HG03354 (cell line): ENCODE measurements around the gene VPS11.
"Not testable (repeated sequence)": the region's sequence is repeated elsewhere in the genome, so short reads cannot be mapped to it uniquely, and the experiment has no call there.

Source experiments
- ATAC-seq: cut with Tn5 transposase; IDR thresholded peaks from one replicate; pipeline ENCODE4 v1.9.1; 2021; ENCODE audit warnings: mild to moderate bottlenecking; ENCODE audit not compliant: unreplicated experiment, poor library complexity, severe bottlenecking

Gene VPS11

DNA sequence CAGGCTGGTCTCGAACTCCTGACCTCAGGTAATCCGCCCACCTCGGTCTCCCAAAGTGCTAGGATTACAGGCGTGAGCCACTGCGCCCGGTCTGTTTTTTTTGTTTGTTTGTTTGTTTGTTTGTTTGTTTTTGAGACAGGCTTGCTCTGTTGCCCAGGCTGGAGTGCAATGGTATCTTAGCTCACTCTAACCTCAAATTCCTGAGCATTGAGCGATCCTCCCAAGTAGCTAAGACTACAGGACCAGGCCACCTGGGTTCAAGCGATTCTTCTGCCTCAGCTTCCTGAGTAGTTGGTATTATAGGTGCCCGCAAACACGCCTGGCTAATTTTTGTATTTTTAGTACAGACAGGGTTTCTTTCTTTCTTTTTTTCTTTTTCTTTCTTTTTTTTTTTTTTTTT is 34.2 kb upstream of the VPS11 start:
- not testable (repeated sequence) for ATAC-seq

DNA sequence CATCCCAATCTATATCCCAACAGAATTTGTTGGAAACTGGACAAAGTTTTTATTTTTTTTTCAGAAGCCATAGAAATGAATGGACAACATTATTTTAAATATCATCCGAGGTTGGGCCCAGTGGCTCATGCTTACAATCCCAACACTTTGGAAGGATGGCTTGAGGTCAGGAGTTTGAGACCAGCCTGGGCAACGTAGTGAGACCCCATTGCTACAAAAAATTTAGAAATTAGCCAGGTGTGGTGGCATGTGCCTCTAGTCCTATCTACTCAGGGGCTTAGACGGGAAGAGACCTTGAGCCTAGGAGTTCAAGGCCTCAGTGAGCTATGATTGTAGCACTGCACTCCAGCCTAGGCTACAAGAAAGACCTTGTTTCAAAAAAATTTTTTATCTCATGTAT is 32.8 kb upstream of the VPS11 start:
- no peak for ATAC-seq

DNA sequence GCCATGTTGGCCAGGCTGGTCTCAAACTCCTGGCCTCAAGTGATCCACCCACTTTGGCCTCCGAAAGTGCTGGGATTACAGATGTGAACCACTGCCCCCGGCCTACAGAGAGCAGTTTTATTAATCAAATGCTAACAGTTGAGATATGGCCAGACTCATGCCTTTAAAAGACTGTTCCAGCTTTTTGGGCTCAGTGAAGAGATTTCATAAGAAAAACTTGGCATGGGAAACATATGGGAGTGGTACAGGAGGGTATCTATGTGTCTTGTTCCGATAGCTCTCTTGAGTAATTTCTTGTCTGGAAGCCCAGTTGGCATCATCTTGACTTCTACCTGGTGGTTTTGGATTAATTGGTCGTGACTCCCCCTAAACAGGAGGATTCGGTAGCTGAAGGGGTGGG is 28.7 kb upstream of the VPS11 start:
- no peak for ATAC-seq

DNA sequence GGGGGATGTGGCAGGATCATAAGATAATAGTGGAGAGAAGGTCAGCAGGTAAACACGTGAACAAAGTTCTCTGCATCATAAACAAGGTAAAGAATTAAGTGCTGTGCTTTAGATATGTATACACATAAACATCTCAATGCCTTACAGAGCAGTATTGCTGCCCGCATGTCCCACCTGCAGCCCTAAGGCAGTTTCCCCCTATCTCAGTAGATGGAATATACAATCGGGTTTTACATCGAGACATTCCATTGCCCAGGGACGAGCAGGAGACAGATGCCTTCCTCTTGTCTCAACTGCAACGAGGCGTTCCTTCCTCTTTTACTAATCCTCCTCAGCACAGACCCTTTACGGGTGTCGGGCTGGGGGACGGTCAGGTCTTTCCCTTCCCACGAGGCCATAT is 28.1 kb upstream of the VPS11 start:
- ATAC-seq = not testable (repeated sequence)

DNA sequence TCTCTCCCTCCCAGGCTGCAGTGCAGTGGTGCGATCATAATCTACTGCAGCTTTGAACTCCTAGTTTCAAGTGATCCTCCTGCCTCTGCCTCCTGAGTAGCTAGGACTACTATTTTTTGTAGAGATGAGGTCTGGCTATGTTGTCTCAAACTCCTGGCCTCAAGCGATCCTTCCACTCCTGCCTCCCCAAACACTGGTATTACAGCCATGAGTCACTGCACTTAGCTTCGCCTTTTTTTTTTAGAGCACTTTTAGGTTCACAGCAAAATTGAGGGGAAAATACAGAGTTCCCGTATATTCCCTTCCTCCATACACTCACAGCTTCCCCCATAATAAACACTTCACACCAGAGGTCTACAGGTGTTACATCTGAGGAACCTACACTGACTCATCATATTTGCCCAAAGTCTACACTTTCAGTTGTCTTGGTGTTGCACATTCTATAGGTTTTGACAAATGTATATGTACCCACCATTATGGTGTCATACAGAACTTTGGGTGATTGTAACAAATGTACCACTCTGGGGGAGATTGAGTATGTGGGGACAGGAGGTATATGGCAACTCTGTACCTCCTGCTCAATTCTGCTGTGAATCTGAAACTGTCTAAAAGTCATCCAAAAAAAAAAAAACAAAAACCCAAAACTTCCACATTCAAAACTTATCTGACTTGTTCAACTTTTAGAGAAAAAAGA is 25.6 kb upstream of the VPS11 start:
- ATAC-seq = no peak

DNA sequence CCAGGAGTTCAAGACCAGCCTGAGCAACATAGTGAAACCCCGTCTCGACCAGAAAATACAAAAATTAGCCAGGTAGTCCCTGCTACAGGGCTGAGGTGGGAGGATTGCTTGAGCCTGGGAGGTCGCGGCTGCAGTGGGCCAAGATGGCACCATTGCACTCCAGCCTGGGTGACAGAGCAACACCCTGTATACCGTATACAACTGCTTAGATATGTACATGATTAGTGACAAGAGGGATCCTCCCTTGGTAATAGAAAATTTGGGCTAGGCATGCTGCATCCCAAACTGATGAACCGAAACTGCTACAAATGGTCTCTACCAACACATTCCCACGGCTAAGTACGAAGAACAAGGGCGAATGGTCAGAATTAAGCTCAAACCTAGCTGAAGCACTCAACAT is 24.7 kb upstream of the VPS11 start:
- ATAC-seq = no peak

DNA sequence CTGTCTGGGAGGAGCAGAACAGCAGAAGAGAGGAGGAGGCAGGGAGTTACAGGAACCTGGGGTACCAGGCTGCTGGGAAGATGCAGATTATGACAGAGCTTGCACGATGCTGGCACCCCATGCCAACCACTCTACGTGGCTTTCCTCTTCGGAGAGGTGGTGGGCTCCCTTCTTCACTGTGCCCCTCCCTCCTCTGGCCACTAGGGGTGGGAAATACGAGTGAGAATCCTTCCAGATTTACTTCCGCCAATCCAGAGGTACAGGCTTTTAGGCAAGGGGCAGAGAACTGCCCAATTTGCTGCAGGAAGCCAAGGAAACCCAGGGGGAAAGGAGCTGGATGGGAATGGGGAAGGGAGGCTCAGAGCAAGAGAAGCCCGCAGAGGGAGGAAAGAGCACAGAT is 22.9 kb upstream of the VPS11 start:
- ATAC-seq = no peak

DNA sequence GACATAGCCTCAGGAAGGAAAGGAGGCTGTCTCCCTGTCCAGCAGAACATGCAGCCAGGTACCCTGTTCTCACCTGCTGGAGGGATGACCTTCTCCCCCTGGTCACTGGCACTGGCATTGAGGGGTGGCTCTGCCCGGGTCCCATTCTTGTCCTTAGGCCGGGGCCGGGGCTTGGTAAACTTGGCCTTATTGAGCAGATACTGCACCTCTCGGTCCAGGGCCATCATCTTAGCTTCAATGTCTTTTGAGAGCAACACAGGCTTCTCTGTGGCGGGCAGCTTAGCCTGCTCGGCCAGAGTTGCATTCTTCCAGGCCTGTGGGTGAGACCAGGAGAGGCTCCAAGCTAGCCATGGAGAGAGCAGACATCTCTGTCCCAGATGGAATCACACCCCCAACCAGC is 21.1 kb upstream of the VPS11 start:
- ATAC-seq = no peak

DNA sequence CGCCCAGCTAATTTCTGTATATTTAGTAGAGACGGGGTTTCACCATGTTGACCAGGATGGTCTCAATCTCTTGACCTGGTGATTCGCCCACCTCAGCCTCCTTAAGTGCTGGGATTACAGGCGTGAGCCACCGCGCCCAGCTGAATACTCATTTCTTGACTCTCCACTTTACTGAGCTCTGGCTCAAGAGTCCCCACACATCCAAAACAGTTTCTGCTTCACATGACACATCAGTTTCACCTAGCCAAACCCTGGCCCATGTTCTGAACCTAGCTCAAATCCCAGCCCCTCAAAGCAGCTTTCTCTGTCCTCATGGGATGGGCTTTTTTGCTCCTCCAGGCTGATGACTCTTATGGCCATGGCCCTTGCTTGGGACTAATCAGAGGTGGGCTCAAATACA is 20.4 kb upstream of the VPS11 start:
- no peak for ATAC-seq

DNA sequence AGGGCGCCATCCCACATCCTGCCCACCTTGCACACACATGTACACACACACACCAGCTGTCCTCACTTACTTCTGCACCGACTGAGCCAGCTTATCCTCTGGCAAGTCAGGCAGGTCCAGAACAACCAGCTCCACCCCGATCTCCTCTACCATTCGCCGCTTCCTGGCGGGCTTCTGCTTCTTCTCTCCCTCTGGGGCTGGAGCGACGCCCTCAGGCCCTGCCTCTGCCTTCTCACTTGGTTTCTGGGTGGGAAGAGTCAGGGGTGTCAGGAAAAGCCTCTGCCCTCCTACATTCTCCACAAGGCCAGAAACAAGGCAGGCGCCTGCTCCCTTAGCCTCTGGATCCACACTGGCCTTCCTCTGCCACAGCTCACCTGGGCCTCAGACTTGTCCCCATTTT is 19.0 kb upstream of the VPS11 start:
- ATAC-seq = no peak

DNA sequence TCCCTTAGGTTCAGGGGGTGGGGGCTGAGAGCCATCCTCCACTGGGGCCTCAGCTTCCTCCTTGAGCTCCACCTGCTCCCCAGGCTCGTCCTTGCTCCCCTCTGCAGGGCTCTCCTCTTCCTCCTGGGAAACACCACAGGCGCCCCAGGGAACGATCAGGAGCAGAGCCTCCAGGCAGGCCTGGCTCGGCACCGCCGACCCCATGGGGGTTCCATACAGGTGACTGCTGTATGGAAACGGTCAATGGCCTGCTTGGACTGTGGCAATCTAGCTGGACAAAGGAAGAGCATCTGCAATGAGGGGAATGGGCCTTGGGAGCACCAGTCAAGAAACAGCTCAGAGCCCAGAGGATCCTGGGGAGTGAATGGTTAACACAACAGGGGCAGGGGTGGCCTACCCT is 18.5 kb upstream of the VPS11 start:
- ATAC-seq = no peak

DNA sequence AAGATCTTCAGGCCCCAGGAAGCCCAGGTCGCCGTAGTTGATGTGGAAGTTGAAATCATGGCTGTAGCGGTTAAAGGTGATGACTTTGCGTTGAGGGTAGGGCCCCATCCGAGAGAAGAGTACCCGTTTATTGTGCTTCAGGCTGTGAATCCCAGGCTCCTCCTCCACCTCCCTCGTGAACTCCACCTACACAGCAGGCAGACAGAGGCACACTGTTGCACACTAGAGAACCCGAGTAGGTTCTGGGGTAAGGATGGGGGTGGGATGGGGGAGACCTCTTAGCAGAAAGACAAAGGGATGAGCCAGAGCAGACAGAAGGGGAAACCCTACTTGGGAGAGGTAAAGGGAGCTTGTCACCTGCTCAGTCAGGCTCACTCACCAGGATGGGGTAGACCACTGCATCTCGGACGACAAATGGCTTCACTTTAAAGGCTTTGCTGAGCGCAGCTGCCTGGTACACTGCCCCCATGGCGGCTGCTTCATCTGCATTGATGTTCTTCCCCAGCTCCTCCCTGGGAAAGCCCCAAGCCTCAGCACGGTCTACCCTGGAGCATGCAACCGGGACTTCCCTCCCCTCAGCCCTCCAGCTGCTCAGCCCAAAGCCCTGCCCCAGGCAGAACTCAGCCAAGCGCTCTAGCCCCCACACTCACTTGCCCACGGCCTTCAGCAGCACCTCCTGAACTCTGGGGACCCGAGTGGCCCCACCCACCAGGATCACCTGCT is 16.0 kb upstream of the VPS11 start:
- ATAC-seq = no peak

DNA sequence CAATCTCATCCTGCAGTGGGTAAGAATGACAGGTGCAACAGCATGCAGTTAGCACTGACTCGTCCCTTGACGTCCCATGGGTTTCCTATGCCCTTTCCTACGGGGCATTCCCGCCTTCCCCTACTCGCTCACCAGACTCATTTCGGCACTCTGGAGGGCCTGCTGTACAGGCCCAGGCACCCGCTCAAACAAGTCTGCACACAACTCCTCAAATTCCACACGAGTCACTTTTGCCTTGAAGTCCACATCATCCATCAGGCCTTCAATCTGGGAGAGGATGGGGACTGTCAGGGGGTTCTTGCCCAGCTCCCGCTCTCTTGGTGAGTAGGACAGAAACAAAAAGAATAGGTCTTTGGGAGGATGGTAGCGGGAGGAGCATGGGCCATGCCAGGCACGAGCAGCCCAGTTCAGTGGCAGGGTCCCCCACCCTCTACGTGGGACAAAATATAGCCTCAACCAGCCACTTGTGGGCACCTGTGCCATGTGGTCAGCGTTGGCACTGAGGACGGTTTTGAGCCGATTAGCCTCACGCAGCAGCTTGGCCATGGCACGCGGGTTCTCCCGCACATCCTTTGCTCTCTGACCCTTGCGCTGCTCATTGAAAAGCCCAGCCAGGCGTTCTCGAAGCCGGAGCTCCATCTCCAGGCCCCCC is 15.3 kb upstream of the VPS11 start:
- ATAC-seq = no peak

DNA sequence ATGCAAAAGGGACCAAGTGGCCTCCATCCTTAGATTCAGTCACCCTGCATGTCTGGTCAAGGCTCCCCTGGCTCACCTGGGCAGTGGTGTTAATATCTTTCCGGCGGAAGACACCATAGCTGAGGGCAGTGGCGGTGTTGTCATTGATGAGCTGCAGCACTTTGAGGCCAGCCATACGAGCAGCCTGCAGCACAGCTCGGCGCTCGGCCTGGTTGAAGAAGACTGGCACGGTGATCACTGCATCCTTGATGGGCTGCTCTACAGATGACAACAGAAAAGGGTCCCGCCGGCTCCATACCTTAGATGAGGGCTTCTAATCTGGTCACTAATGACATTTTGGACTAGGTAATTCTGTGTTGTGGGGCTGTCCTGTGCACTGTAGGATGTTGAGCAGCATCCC is 13.2 kb upstream of the VPS11 start:
- no peak for ATAC-seq

DNA sequence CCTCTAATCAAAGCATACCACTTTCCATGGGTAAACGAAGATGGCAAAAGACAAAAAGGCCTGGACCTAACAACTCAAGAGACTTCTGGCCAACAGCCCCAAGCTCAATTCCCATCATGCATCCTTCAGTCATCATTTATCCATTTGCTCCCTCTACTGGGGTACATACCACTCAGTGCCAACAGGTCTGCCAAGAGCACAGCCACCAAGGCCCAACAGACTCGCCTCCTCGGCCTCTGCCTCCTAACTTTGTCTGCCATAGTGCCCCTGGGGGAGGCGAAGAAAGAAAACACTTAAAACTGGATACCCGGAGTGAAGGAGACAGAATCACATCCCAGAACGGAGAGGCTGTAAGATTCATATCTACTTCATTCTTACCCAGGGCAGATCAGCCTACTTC is 11.7 kb upstream of the VPS11 start:
- ATAC-seq = no peak

DNA sequence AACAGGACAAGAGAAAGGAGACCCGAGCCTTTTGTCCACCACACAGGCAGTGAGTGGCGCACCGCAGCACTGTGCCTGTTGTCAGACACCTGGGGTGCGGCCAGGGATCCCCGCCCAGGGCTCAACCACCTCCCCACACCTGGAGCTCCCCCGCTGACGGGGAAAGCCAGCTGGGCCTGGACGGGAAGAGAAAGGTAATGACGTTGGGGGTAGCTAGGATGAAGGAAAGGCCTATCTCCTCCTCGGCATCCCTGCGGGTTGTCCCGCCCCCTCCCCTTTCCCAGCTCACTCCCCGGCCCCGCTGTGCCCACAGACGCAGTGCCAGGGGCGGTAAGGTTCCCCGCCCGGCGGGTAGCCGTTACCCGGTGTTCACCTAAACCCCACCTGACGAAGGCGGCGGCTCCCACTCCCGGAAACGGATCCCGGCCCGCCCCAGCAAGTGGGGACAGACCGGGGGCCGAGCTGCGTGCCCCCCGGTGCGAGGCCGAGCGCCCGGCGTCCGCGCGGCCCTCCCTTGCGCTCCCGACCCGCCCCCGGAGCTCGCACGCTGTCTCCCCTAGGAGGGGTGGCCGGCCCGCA is 11.1 kb upstream of the VPS11 start:
- peak; percentile 19 for ATAC-seq

DNA sequence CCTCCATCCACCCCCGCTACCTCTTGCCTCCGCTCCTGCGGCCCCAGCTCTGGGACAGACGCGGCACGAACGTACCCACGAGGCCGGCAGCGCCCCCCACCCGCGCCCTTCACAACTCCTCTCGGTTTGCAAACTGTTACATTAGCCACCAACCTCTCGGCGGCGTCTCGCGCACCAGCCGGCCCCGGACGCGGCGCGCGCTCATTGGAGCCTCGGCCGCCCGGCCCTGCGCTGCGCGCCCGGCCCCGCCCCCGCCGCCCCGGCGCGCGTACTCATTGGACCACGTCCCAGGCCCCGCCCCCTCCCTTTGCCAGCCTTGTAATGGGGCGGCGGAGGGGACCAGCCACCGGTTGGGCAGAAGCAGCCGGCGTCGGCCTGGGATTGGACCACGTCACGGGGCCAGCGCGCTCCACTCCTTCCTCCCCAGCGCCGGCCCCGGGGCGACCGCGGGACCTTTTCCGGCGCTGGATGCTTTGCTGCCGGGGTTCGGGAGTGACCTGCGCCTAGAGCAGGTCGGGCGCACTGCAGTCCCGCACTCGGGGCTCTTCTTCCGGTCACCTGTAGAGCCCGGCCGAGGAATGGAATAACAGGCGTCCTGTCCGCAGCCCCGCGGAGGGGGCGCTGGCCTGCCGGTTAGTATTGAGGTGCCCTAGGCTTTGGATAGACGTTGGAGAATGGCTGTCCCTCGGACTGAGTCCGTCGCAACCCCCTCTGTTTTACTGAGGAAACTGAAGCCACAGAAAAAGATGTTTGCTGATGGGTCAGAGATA is 10.4 kb upstream of the VPS11 start, which contains the start of gene HYOU1:
HYOU1 (minus strand) TSS at position 206 of the 770 bp plus-strand sequence. CDS start 1,045 bp downstream, outside the sequence.
- ATAC-seq = peak; percentile 92

DNA sequence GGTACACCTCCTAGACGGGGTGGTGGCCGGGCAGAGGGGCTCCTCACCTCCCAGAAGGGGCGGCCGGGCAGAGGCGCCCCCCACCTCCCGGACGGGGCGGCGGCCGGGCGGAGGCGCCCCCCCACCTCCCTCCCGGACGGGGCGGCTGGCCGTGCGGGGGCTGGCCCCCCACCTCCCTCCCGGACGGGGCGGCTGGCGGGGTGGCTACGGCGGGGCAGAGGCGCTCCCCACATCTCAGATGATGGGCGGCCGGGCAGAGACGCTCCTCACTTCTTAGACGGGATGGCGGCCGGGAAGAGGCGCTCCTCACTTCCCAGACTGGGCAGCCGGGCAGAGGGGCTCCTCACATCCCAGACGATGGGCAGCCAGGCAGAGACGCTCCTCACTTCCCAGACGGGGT is 8.5 kb upstream of the VPS11 start:
- not testable (repeated sequence) for ATAC-seq

DNA sequence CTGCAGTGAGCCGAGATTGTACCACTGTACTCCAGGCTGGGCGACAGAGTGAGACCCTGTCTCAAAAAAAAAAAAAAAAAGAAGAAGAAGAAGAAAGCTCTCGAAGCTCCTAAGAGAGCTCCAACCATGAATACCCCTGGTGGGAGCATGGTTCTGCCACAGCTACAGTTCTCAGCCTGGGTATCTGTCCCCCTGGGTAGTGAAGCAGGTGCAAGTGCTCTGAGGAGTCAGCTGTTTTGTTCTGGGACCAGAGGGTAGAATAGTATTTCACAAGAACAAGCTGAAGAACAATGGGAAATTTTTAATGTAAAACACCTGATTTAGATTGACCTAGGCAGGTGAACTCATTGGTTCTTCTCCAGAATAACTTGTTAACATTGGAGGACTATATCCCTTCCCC is 6.4 kb upstream of the VPS11 start:
- no peak for ATAC-seq

DNA sequence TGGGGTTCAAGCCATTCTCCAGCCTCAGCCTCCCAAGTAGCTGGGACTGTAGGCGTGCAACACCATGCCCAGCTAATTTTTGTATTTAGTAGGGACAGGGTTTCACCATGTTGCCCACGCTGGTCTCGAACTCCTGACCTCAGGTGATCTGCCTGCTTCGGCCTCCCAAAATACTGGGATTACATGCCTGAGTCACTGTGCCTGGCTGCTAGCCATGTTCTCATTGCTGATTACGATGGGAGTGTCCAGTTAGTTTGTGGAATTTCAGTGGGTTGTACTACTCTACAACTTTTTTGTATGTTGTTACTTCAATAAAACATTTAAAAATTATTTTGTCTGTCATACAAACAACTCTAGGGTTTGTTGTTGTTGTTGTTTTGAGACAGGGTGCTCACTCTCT is 4.8 kb upstream of the VPS11 start:
- no peak for ATAC-seq
